Smooth muscle cell (in vitro differentiated cells): ENCODE data around the gene TGM6. TPM values are rescaled to one million over a fixed set of nuclear protein-coding genes. Genes with fewer than 3 reads are reported as not detected.

Source experiments
- DNase-seq: peaks from one replicate; lab custom pipeline; 2025; ENCODE audit not compliant: unreplicated experiment; lab: John Stamatoyannopoulos, UW
- H2AFZ ChIP-seq: fragments of 200-600 bp; sonication (generic); 2 replicates; pipeline ENCODE4 v1.6.0; 2016; ENCODE audit warnings: antibody characterized with exemption, low read depth, mild to moderate bottlenecking
- H3F3A ChIP-seq: fragments of 200-600 bp; sonication (generic); 2 replicates; pipeline ENCODE4 v1.6.0; 2017; ENCODE audit warnings: antibody characterized with exemption, low read depth
- H3K27ac ChIP-seq: fragments of 200-600 bp; sonication (generic); 2 replicates; pipeline ENCODE4 v1.5.1; 2016; ENCODE audit warnings: low read depth, mild to moderate bottlenecking
- H3K27me3 ChIP-seq: fragments of 200-600 bp; sonication (generic); 2 replicates; pipeline ENCODE4 v1.6.1; 2016; ENCODE audit warnings: low read depth, mild to moderate bottlenecking
- H3K36me3 ChIP-seq: fragments of 200-600 bp; sonication (generic); 2 replicates; pipeline ENCODE4 v1.5.1; 2016; ENCODE audit warnings: low read depth
- H3K4me1 ChIP-seq: fragments of 200-600 bp; sonication (generic); 2 replicates; pipeline ENCODE4 v1.5.1; 2016; ENCODE audit warnings: low read depth
- H3K4me2 ChIP-seq: fragments of 200-600 bp; sonication (generic); 2 replicates; pipeline ENCODE4 v1.6.0; 2016; ENCODE audit warnings: mild to moderate bottlenecking
- H3K4me3 ChIP-seq: fragments of 200-600 bp; sonication (generic); 2 replicates; pipeline ENCODE4 v1.5.1; 2016; ENCODE audit warnings: mild to moderate bottlenecking
- H3K79me2 ChIP-seq: fragments of 200-600 bp; sonication (generic); 2 replicates; pipeline ENCODE4 v1.6.0; 2016; ENCODE audit warnings: low read depth, mild to moderate bottlenecking
- H3K9ac ChIP-seq: fragments of 200-600 bp; sonication (generic); 2 replicates; pipeline ENCODE4 v1.6.0; 2016; ENCODE audit warnings: low read depth
- H3K9me3 ChIP-seq: fragments of 200-600 bp; sonication (generic); replicated peaks from 2 replicates; pipeline ENCODE4 v1.5.1; 2016; ENCODE audit warnings: low read depth
- H4K20me1 ChIP-seq: fragments of 200-600 bp; sonication (generic); 2 replicates; pipeline ENCODE4 v1.6.0; 2016; ENCODE audit warnings: low read depth
- CTCF ChIP-seq: fragments of 200-600 bp; sonication (generic); IDR thresholded peaks from 2 replicates; pipeline ENCODE4 v1.5.1; 2017; ENCODE audit warnings: borderline replicate concordance, mild to moderate bottlenecking, antibody characterized with exemption; ENCODE audit not compliant: insufficient read depth, poor library complexity, severe bottlenecking
- WGBS: methylation state at CpG from one replicate; pipeline ENCODE4 v1.1.7; 2016; ENCODE audit warnings: low lambda C conversion rate; 5-methylcytosine and 5-hydroxymethylcytosine counted together
- polyA plus RNA-seq: library from polyadenylated mRNA; unstranded; fragments of >200 nt; fragmentation: Nextera tagmentation; extraction: Ambion mirVana; gene quantifications from 2 replicates; pipeline ENCODE4 v1.2.1, GENCODE V29; 2016
- total RNA-seq: library from RNA; depleted of rRNA; stranded (reverse); fragments of >200 nt; gene quantifications from 2 replicates; pipeline ENCODE4 v1.2.3, GENCODE V29; 2014

Gene TGM6
- total and polyA plus RNA-seq, 2 experiments from 2014 or later = not detected

- H3K27ac ChIP-seq = no peak overlapping the region
- no peak for TF ChIP-seq CTCF
- H3K4me1 ChIP-seq = no peaks in the 10 kb centered on the region
- 96% methylated on average over 12 of the region's 12 CpGs for WGBS
- no peaks in the 10 kb centered on the region for H3K36me3 ChIP-seq
- H3K4me3 ChIP-seq = no peak overlapping the region
- no peak overlapping the region for H3K9ac ChIP-seq
- H3K27me3 ChIP-seq = no peaks in the 10 kb centered on the region
- DNase-seq = no peak
- H3F3A ChIP-seq = no peaks in the 10 kb centered on the region
- H2AFZ ChIP-seq = no peak overlapping the region
- no peaks in the 10 kb centered on the region for H3K79me2 ChIP-seq
- H3K9me3 ChIP-seq = no peaks in the 10 kb centered on the region
- H3K4me2 ChIP-seq = no peak overlapping the region
- H4K20me1 ChIP-seq = no peaks in the 10 kb centered on the region
Observed at GRCh38 chr20:2397595-2398145, 17.0 kb downstream of the TGM6 start.

- Histone ChIP-seq H4K20me1 (no peaks in the 10 kb centered on the region), H3K27me3 (no peaks in the 10 kb centered on the region), H3K36me3 (no peaks in the 10 kb centered on the region), H3K9me3 (no peaks in the 10 kb centered on the region), H3K4me2 (no peak overlapping the region), H3F3A (no peaks in the 10 kb centered on the region), H2AFZ (no peak overlapping the region), H3K79me2 (no peaks in the 10 kb centered on the region), H3K9ac (no peak overlapping the region), H3K27ac (no peak overlapping the region), H3K4me1 (no peaks in the 10 kb centered on the region), H3K4me3 (no peak overlapping the region)
- no peak for DNase-seq
- no peak for TF ChIP-seq CTCF
- WGBS = 68% methylated on average over 1 of the region's 1 CpG
Observed at GRCh38 chr20:2398449-2398848, 17.7 kb downstream of the TGM6 start.

DNA sequence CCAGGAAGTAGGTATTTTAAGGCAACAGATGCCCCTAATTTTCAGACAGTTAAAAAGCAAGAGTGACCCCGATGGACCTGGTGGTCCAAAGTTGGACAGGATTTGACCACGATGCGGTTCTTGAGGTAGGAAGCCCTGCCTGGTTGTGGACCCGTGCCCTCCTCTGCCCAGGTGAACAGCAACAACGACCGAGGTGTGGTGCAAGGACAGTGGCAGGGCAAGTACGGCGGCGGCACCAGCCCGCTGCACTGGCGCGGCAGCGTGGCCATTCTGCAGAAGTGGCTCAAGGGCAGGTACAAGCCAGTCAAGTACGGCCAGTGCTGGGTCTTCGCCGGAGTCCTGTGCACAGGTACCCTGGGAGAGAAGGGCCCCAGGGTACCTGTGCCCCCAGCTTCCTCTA lies 18.7 kb downstream of the TGM6 start:
- TF ChIP-seq CTCF = no peak

DNA sequence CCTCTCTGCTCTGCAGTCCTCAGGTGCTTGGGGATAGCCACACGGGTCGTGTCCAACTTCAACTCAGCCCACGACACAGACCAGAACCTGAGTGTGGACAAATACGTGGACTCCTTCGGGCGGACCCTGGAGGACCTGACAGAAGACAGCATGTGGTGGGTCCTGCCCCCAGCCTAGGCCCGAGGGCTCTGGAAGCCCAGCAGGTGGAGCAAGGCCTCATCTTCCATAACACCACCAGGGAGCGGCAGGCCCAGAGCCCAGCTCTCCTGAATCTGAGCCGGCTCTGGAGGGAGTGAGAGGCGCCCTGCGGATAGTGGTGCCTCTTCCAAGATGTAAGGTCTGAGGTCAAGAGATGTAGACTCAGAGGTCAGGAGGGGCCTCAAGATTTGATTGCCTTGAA lies 19.6 kb downstream of the TGM6 start:
- DNase-seq = no peak

More for the DNA sequence above, 18.7 kb downstream of the TGM6 start:
- H3K4me3 ChIP-seq = no peak overlapping the region
- H3K27ac ChIP-seq = no peak overlapping the region
- H3K9me3 ChIP-seq = no peaks in the 10 kb centered on the region
- no peaks in the 10 kb centered on the region for H3F3A ChIP-seq
- H4K20me1 ChIP-seq = no peaks in the 10 kb centered on the region
- no peak overlapping the region for H2AFZ ChIP-seq
- no peak overlapping the region for H3K4me2 ChIP-seq
- no peaks in the 10 kb centered on the region for H3K79me2 ChIP-seq
- no peak overlapping the region for H3K9ac ChIP-seq
- H3K27me3 ChIP-seq = no peaks in the 10 kb centered on the region
- DNase-seq = no peak
- no peaks in the 10 kb centered on the region for H3K36me3 ChIP-seq
- WGBS = 97% methylated on average over 16 of the region's 16 CpGs
- H3K4me1 ChIP-seq = no peaks in the 10 kb centered on the region

More for the DNA sequence above, 19.6 kb downstream of the TGM6 start:
- no peaks in the 10 kb centered on the region for H3K79me2 ChIP-seq
- 96% methylated on average over 11 of the region's 11 CpGs for WGBS
- no peak overlapping the region for H3K27ac ChIP-seq
- H3K36me3 ChIP-seq = no peaks in the 10 kb centered on the region
- no peaks in the 10 kb centered on the region for H3K4me1 ChIP-seq
- no peak for TF ChIP-seq CTCF
- no peaks in the 10 kb centered on the region for H3K9me3 ChIP-seq
- no peak overlapping the region for H3K4me3 ChIP-seq
- no peaks in the 10 kb centered on the region for H3F3A ChIP-seq
- no peaks in the 10 kb centered on the region for H4K20me1 ChIP-seq
- H2AFZ ChIP-seq = no peak overlapping the region
- no peaks in the 10 kb centered on the region for H3K27me3 ChIP-seq
- H3K9ac ChIP-seq = no peak overlapping the region
- H3K4me2 ChIP-seq = no peak overlapping the region
